WI38 (cell line): Measurements from ENCODE around the gene AGPAT3.

Source experiments
- H3K4me3 ChIP-seq: 2 replicates; pipeline ENCODE4 v1.5.1; 2011; ENCODE audit warnings: low read depth, mild to moderate bottlenecking, control low read depth, low read length
- TF ChIP-seq, protein P1 (sequence below): IDR thresholded peaks from 2 replicates; pipeline ENCODE4 v1.5.1; 2012; ENCODE audit warnings: low read depth, mild to moderate bottlenecking, control low read depth, low read length

Gene AGPAT3

DNA sequence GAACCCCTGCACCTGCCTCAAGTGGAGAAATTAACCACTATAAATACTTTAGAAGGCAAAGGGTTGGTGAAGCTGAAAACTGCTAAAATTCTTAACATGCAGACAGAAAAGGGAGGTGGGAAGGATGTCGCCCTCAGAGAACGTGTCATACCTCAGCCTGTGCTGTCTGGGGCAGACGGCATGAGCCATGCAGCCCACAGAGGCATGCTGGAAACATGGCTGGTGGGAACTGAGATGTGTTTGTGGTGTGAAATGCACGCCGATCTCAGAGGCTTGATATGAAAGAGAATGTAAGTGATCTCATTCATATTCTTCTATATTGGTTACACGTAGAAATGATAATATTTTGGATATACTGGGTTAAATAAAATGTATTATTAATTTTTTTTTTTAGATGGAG, 16.3 kb downstream of the AGPAT3 start:
- no peak overlapping the region for H3K4me3 ChIP-seq
- TF ChIP-seq, protein P1, sequence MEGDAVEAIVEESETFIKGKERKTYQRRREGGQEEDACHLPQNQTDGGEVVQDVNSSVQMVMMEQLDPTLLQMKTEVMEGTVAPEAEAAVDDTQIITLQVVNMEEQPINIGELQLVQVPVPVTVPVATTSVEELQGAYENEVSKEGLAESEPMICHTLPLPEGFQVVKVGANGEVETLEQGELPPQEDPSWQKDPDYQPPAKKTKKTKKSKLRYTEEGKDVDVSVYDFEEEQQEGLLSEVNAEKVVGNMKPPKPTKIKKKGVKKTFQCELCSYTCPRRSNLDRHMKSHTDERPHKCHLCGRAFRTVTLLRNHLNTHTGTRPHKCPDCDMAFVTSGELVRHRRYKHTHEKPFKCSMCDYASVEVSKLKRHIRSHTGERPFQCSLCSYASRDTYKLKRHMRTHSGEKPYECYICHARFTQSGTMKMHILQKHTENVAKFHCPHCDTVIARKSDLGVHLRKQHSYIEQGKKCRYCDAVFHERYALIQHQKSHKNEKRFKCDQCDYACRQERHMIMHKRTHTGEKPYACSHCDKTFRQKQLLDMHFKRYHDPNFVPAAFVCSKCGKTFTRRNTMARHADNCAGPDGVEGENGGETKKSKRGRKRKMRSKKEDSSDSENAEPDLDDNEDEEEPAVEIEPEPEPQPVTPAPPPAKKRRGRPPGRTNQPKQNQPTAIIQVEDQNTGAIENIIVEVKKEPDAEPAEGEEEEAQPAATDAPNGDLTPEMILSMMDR: no peak

DNA sequence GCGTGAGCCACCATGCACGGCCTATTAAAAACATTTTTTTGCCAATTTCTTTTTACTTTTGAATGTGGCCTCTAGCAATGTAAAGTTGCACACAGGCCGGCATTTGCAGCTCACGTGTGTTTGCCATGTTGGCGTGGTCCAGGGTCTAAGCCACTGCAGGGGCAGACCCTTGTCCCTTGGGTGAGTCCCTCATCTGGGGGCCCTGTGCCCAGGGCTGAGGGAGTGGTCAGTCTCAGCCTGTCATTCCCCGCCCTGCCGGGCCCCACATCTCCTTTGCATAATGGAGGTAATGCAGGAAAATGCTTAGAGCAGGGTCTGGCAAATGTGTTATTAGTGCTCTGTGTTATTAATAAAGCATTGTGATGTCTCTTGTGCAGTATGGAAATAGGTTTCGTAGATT, 16.9 kb downstream of the AGPAT3 start:
- no peak overlapping the region for H3K4me3 ChIP-seq
- TF ChIP-seq, protein P1: no peak

- no peak overlapping the region for H3K4me3 ChIP-seq
- TF ChIP-seq, protein P1: no peak
These were observed 18.0 kb downstream of the AGPAT3 start for GRCh38 chr21:43882952-43883545.

DNA sequence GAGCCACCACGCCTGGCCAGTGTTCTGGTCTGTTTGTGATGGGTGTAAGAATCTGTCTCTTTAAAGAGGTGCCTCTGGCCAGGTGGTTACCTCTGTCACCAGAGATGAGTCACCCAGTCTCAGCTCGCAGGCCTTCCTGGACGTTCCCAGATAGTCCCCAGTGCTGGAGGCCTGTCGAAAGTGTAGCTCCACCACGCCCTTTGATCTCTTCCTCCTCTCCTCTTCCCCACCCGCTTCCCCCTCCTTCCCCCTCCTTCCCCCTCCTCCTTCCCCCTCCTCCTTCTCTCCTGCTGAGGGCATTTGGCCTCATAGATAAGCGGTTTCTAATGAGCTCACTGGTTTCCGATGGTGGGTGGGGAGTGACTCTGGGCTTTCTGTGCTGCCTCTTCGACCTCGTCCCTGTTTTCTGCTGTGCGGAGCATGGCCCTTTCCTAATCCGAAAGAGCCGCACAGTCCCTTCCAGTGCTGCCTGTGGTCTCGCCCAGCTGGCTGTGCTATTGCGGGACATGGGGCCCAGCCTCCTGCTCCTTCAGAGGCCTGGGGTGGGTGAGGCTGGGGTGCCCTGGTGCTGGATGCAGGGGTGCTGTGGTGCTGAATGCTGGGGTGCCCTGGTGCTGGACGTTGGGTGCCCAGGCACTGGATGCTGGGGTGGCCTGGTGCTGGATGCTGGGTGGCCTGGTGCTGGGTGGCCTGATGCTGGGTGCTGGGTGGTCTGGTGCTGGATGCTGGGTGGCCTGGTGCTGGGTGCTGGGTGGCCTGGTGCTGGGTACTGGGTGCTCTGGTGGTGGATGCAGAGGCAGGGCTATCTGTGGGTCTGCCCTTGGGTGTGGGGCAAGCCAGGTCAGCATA, 19.2 kb downstream of the AGPAT3 start:
- no peak overlapping the region for H3K4me3 ChIP-seq
- TF ChIP-seq, protein P1: no peak

DNA sequence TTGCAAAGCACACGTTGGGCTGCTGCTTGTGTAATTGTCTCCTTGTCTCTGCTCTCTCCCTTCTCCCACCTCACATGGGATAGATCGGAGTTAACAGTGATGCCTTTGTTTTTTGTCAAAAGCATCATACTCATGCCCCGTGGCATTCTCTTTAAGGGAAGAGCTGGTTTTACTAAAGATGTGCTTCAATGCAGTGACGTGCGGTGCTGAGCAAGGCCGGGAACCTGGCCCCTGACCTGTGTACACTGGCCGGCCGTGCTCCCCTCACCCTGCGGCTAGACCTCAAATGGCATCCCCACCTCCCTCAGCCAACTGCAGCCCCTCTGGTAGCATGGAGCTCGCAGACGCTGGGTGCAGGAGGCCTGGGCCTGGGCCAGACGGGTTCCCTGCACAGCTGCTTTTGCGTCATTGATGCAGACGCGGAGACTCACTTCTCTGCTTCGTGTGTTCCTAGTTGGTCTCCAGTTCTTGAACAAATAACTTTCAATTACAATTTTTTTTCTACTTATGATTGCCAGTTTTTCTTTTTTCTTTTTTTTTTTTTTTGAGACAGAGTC, 19.9 kb downstream of the AGPAT3 start:
- no peak overlapping the region for H3K4me3 ChIP-seq
- TF ChIP-seq, protein P1: no peak

DNA sequence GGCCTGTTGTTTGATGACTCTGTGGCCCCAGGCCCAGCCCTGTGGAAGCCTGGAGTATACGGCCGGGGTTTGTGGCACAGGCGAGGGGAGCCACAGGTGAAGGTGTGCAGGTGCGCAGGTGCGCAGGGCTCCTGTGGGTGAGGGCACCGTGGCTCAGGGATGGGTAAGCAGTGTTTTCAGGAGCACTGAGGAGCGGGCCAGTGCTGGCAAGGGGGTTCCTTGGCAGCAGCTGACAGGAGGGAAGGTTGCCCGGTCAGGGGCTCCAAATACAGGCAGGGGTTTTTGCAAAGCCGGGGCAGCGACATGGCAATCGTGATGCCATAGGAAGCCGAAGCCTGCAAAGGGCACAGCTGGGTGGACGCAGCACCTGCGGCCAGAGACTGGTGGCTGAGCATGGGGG, 20.7 kb downstream of the AGPAT3 start:
- TF ChIP-seq, protein P1: no peak
- H3K4me3 ChIP-seq: no peak overlapping the region

DNA sequence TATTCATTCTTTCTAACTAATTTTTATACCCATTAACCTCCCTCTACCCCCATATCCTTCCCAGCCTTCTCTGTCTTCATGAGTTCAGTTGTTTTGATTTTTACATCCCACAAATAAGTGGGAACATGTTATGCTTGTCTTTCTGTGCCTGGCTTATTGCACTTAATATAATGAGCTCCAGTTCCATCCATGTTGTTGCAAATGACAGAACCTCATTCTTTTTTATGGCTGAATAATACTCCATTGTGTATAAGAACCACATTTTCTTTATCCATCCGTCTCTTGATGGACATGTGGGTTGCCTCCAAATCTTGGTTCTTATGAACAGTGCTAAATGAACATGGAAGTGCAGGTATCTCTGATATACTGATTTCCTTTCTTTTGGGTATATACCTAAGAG, 21.5 kb downstream of the AGPAT3 start:
- TF ChIP-seq, protein P1: no peak

More for the DNA sequence above, 21.5 kb downstream of the AGPAT3 start:
- H3K4me3 ChIP-seq: no peak overlapping the region
